ENCODE measurements around the gene STIM2. TPM values are rescaled to one million over a fixed set of nuclear protein-coding genes. Genes with fewer than 3 reads are reported as not detected.

Gene STIM2
- total and polyA plus RNA-seq, 2 donors (not counting 1 experiment from before 2014, with no cell fraction given), result 19.0 to 33.0 TPM

GRCh38 chr4:26830701-26831100 lies 29.9 kb upstream of the STIM2 start:
- no peaks in the 10 kb centered on the region for H3K36me3 ChIP-seq (ENCODE audit: control insufficient read depth, insufficient read depth, low read length)
- no peak for TF ChIP-seq EZH2 (IDR thresholded peaks at IDR 0.05; ENCODE audit: low read length, missing control alignments)
- TF ChIP-seq, protein P1, sequence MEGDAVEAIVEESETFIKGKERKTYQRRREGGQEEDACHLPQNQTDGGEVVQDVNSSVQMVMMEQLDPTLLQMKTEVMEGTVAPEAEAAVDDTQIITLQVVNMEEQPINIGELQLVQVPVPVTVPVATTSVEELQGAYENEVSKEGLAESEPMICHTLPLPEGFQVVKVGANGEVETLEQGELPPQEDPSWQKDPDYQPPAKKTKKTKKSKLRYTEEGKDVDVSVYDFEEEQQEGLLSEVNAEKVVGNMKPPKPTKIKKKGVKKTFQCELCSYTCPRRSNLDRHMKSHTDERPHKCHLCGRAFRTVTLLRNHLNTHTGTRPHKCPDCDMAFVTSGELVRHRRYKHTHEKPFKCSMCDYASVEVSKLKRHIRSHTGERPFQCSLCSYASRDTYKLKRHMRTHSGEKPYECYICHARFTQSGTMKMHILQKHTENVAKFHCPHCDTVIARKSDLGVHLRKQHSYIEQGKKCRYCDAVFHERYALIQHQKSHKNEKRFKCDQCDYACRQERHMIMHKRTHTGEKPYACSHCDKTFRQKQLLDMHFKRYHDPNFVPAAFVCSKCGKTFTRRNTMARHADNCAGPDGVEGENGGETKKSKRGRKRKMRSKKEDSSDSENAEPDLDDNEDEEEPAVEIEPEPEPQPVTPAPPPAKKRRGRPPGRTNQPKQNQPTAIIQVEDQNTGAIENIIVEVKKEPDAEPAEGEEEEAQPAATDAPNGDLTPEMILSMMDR (conservative IDR thresholded peaks at IDR 0.05 in 1 of 2, IDR thresholded peaks at IDR 0.05 in 1 of 2; ENCODE audit: low read depth in 1 of 2, low read length in 2 of 2), result no peak
- DNase-seq (ENCODE audit: low read depth in 2 of 2), result no peak
- no peak overlapping the region for H3K4me2 ChIP-seq (ENCODE audit: extremely low read depth, insufficient read depth, low read length)
- H2AFZ ChIP-seq (ENCODE audit: low read length), result no peak overlapping the region
- H4K20me1 ChIP-seq (ENCODE audit: control insufficient read depth, extremely low read depth, insufficient read depth, low read length), result no peaks in the 10 kb centered on the region
- H3K27ac ChIP-seq (ENCODE audit: insufficient read depth, low read length), result no peak overlapping the region
- no peaks in the 10 kb centered on the region for H3K27me3 ChIP-seq (ENCODE audit: control insufficient read depth, insufficient read depth, low read length)
- no peaks in the 10 kb centered on the region for H3K9me3 ChIP-seq (ENCODE audit: control insufficient read depth, insufficient read depth, low read depth, low read length)
- H3K4me3 ChIP-seq (replicated peaks in 1 of 4; ENCODE audit: control extremely low read depth in 1 of 4, insufficient read depth in 1 of 4, low read depth in 3 of 4, low read length in 4 of 4), result no peak overlapping the region
- H3K9ac ChIP-seq (ENCODE audit: insufficient read depth, low read length), result no peak overlapping the region
- no peaks in the 10 kb centered on the region for H3K79me2 ChIP-seq (ENCODE audit: control insufficient read depth, insufficient read depth, low read length)
- H3K4me1 ChIP-seq (ENCODE audit: control insufficient read depth, extremely low read depth, insufficient read depth, low read length), result no peaks in the 10 kb centered on the region

- H4K20me1 ChIP-seq (ENCODE audit: control insufficient read depth, extremely low read depth, insufficient read depth, low read length), result no peaks in the 10 kb centered on the region
Observed at GRCh38 chr4:26836539-26836938, 24.1 kb upstream of the STIM2 start.

GRCh38 chr4:26837993-26838842 lies 22.4 kb upstream of the STIM2 start:
- Histone ChIP-seq H3K36me3 (ENCODE audit: control insufficient read depth, insufficient read depth, low read length) (no peaks in the 10 kb centered on the region), H3K4me1 (ENCODE audit: control insufficient read depth, extremely low read depth, insufficient read depth, low read length) (peaks cover 2% of the 10 kb centered on the region), H3K27me3 (ENCODE audit: control insufficient read depth, insufficient read depth, low read length) (no peaks in the 10 kb centered on the region), H3K27ac (ENCODE audit: insufficient read depth, low read length) (no peak overlapping the region), H3K9ac (ENCODE audit: insufficient read depth, low read length) (no peak overlapping the region), H2AFZ (ENCODE audit: low read length) (no peak overlapping the region), H3K79me2 (ENCODE audit: control insufficient read depth, insufficient read depth, low read length) (no peaks in the 10 kb centered on the region), H3K4me2 (ENCODE audit: extremely low read depth, insufficient read depth, low read length) (no peak overlapping the region), H3K9me3 (ENCODE audit: control insufficient read depth, insufficient read depth, low read depth, low read length) (no peaks in the 10 kb centered on the region), H4K20me1 (ENCODE audit: control insufficient read depth, extremely low read depth, insufficient read depth, low read length) (no peaks in the 10 kb centered on the region), H3K4me3 (replicated peaks in 1 of 4; ENCODE audit: control extremely low read depth in 1 of 4, insufficient read depth in 1 of 4, low read depth in 3 of 4, low read length in 4 of 4) (no peak overlapping the region)
- TF ChIP-seq EZH2 (IDR thresholded peaks at IDR 0.05; ENCODE audit: low read length, missing control alignments), result no peak
- TF ChIP-seq, protein P1 (conservative IDR thresholded peaks at IDR 0.05 in 1 of 2, IDR thresholded peaks at IDR 0.05 in 1 of 2; ENCODE audit: low read depth in 1 of 2, low read length in 2 of 2), result no peak
- DNase-seq (ENCODE audit: low read depth in 2 of 2), result peak in 1 of 2 donors; percentile 37

More at GRCh38 chr4:26836539-26836938, 24.1 kb upstream of the STIM2 start:
- Histone ChIP-seq H3K27me3 (ENCODE audit: control insufficient read depth, insufficient read depth, low read length) (no peaks in the 10 kb centered on the region), H3K36me3 (ENCODE audit: control insufficient read depth, insufficient read depth, low read length) (no peaks in the 10 kb centered on the region), H3K4me2 (ENCODE audit: extremely low read depth, insufficient read depth, low read length) (no peak overlapping the region), H3K4me3 (replicated peaks in 1 of 4; ENCODE audit: control extremely low read depth in 1 of 4, insufficient read depth in 1 of 4, low read depth in 3 of 4, low read length in 4 of 4) (no peak overlapping the region), H3K79me2 (ENCODE audit: control insufficient read depth, insufficient read depth, low read length) (no peaks in the 10 kb centered on the region), H3K9ac (ENCODE audit: insufficient read depth, low read length) (no peak overlapping the region), H2AFZ (ENCODE audit: low read length) (no peak overlapping the region), H3K9me3 (ENCODE audit: control insufficient read depth, insufficient read depth, low read depth, low read length) (no peaks in the 10 kb centered on the region), H3K27ac (ENCODE audit: insufficient read depth, low read length) (no peak overlapping the region), H3K4me1 (ENCODE audit: control insufficient read depth, extremely low read depth, insufficient read depth, low read length) (peaks cover 2% of the 10 kb centered on the region)
- TF ChIP-seq, protein P1 (conservative IDR thresholded peaks at IDR 0.05 in 1 of 2, IDR thresholded peaks at IDR 0.05 in 1 of 2; ENCODE audit: low read depth in 1 of 2, low read length in 2 of 2), result no peak
- TF ChIP-seq EZH2 (IDR thresholded peaks at IDR 0.05; ENCODE audit: low read length, missing control alignments), result no peak
- no peak for DNase-seq (ENCODE audit: low read depth in 2 of 2)
